OCI-M2 (cell line): ENCODE data around the gene RPL28.
A peak's percentile ranks its signal among the peaks of the same experiment; 100 is the strongest.

Experiments used
- DNase-seq: peaks from one replicate; lab custom pipeline; 2025; ENCODE audit not compliant: unreplicated experiment; lab: John Stamatoyannopoulos, UW

Gene RPL28

DNA sequence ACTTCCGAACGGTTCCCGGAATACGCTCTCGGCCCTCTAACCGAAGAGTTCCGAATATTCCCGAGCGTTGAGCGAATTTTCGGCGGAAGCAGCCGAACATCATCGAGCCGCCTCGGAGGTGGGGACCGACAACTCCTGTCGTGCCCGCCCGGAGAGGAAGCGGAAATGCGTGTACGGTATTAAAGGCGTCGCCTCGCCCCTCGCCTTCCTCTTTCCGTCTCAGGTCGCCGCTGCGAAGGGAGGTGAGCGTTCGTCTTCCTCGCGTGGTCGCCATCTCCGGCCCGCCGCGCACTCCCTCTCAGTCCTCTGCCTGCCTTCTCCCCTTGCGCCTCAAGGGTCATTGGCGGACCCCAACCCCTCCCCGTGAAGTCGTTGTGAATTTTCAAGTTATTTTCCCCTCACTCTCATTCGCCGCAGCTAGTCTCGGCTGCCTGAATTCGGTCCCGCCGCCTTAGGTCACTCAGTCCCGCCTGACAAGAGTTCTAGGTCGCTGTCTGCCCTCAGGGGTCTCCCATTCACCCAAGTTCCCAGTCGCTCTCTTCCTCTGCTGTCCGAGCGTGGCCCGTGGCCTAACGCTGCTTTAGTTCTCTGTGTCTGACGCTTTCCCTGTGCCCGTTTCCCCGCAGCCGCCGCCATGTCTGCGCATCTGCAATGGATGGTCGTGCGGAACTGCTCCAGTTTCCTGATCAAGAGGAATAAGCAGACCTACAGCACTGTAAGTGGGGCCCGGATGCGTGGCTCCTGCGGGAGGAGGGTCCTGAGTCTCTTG lies at the start of gene RPL28:
RPL28 (plus strand) TSS at position 209 of the 769 bp plus-strand sequence; CDS start at position 635, 426 bp downstream.
- DNase-seq: peak; percentile 99

DNA sequence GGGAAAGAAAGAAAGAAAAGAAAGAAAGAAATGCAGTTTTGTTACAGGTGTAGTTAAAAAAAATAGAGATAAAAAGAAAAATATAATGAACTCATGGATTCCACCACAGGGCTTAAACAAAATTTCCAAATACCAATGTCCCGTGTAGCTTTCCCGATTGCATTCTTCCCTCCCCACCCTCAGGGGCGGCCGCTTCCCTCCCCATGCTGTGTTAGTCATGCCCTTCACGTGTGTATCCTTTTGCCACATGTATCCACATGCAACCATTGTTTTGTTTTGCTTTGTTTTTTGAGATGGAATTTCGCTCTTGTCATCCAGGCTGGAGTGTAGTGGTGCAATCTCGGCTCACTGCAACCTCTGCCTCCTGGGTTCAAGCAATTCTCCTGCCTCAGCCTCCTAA lies 49.6 kb upstream of the RPL28 start:
- DNase-seq: no peak

GRCh38 chr19:55339105-55339888 lies 46.4 kb upstream of the RPL28 start, which contains the start of gene KMT5C:
TSS of gene KMT5C (plus strand) at chr19:55339876. CDS start at chr19:55341937, 2,061 bp downstream.
- DNase-seq: peak; percentile 99

GRCh38 chr19:55339889-55340783 lies 45.6 kb upstream of the RPL28 start:
- no peak for DNase-seq

DNA sequence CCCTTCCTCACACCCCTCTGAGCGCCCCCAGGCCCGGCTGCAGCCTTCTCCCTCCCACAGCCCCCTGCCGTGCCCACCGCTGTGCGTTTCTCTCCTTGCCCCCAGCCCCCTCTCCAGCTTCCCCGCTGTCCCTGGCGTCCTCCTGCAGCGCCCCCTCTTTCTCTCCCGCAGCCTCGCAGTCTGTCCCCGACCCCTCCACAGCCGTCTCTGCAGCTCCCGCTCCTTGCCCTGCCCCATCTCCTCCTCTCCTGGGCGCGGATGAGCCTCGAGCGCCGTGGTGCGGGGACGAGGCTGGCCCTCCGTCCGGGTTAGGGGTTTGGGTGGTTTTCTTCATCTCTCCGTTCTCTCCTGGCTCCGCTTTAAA lies 45.0 kb upstream of the RPL28 start:
- DNase-seq: no peak

DNA sequence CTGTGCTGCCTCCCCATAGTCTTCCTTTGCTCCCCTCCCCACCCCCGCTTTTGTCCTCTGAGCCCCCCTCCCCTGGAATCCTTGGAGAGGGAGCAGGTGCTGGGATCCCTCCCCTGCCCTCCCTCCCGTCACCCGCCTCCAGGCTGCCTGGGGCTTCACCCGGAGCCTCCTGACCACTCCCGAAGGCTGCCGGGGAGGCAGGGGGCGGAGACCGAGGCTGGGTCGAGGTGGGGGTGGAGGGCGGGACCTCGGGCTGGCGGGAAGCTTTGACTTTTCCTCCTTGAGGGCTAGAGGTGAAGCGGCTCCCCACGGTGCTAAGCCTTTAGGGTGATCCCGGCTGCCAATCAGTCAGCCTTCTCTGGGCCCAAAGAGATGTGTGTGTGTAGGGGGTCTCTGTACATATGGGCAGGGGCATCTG lies 44.6 kb upstream of the RPL28 start:
- DNase-seq: no peak

GRCh38 chr19:55341595-55342531 lies 43.9 kb upstream of the RPL28 start:
- no peak for DNase-seq

DNA sequence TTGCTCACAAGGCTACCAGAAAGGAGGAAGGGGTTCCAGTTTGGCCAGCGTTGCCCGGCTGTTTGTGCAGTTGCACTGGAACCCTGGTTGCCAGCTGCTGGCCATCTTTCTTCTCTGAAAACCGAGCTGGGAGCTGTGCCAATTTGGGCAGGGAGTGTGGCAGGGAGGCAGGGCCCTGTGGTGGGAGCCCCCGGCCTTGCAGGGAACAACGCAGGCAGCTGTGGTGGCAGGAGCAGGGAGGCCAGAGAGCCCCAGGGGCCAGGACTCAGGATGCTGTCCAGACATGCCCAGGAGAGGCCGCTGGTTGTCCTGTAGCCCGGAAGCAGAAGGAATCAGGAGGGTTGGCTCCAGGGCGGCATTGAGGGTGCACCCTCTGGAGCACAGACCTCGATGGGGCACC lies 41.3 kb upstream of the RPL28 start:
- no peak for DNase-seq

DNA sequence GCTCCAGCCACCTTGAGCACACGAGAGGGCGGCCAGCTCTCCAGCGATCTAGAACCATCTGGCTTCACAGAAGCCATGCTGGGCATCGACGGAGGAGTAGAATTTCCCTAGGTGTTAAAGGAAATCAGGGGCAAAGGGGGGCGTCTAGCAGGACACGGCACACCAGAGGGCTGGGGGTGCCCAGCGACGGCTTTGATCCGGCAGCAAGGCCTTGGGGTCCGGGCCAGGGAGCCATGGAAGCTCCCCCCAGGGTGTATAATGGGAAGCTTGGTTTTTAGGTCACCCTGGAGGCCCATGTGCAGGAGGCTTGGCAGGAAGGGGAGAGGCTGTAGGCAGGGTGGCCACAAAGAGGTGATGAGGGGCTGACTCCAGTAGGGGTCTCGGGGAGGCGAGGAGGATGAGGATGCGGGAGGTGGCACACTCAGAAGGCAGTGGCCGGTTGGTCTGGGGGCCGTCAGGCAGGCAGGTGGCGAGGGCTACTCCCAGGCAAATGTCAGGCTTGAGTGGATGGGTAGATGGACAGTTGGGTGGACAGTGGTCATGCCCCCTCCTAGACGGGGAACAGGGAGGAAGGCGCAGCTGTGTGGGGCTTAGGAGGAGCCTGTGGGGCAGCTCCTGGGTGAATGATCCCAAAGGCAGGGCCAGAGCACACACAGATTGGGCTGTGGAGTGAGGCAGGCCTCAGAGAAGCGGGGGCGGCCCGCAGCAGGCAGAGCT lies 40.5 kb upstream of the RPL28 start:
- DNase-seq: no peak

DNA sequence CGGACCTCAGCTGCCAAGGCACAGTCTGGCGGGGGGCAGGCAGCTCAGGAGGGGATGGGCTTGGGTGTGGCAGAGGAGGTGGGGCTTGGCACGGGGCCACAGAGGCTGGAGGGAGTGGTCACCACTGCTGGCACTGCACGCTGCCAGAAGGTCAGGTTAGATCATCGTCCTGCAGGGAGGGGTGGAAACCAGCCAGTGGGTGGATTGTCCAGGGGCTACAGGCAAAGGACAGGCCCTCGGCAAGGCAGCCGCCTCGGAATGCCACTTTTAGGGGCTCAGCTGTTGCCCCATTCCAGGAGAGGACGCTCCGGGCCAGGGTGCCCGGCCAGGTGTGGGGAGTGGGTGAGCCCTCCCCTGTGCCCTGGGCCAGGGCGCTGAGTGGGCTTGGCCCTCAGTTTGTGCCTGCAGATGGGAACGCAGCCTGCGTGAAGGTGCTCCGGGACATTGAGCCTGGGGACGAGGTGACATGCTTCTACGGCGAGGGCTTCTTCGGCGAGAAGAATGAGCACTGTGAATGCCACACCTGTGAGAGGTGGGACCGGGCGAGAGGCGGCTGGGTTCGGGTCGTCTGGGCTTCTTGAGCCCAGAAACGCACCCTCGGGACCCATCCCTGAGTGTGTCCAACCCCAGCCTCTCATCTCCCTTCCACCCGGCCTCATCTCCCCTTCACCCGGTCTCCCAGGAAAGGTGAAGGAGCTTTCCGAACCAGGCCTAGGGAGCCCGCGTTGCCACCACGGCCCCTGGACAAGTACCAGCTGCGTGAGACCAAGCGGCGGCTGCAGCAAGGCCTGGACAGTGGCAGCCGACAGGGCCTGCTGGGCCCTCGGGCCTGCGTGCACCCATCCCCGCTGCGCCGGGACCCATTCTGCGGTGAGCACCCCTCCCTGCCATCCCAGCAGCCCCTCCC lies 39.7 kb upstream of the RPL28 start:
- no peak for DNase-seq

GRCh38 chr19:55346725-55347441 lies 38.8 kb upstream of the RPL28 start:
- no peak for DNase-seq

GRCh38 chr19:55347442-55348009 lies 38.2 kb upstream of the RPL28 start:
- no peak for DNase-seq

DNA sequence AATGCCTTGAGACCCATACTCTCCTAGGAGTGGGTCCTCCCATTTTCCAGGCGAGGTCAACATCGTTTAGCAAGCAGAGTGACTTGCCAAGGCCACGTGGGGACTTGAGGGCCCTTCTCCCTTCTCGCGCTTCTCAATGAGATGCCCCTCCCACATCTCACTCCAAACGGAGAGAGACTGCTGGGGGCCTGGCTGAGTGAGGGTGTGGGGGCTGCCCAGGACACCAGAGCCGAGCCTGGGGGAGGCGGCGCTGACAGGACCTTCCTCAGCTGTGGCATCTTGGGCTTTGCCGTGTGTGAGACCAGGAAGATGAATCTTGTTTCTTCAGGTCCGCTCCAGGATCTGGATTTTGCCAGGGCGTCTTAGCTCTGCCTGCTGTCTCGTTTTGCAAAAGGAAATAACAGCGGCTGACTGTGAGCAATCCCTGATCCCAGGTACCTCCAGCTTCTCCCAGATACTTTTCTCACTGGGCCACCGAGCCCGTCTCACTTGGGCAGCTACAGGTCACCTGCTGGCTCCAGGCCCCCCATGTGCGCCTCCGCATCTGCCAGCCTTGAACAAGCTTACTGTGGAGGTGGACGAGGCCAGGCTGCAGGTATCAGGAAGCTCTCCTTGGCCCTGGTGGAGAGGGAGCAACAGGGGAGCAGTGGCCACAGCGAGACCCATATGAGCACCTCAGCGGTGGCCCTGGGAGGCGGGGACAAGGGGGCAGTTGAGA lies 37.3 kb upstream of the RPL28 start:
- DNase-seq: no peak

DNA sequence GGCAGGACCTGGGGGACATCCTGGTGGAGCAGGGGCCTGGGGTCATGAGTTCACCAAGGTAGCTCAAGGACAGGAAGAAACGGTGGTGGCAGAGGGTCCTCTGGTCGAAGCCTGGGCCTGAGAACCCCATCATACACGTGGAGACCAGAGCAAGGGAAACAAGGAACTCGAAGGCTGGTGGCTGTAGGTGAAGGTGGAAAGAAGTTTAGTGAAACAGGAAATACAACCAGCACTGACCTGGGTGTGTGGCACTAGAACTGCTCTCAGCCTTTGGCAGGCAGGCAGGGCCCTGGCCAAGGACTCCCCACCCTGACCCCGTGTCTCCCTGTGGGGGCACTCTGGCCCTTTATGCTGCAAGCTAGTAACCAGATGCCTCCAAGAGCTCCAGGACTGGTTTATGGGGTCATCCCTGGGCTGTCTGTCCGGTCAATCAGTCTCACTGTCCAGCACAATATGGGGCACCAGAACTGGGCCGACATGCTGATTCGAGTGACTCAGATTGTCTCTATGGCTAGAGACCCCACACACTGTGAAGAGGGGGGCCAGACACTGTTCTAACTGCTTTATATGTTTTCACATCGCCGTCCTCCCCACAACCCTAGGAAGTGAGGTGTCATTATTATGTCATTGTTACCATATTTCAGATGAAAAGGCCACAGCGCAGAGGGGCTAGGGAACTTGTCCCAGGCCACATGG lies 35.0 kb upstream of the RPL28 start:
- no peak for DNase-seq

DNA sequence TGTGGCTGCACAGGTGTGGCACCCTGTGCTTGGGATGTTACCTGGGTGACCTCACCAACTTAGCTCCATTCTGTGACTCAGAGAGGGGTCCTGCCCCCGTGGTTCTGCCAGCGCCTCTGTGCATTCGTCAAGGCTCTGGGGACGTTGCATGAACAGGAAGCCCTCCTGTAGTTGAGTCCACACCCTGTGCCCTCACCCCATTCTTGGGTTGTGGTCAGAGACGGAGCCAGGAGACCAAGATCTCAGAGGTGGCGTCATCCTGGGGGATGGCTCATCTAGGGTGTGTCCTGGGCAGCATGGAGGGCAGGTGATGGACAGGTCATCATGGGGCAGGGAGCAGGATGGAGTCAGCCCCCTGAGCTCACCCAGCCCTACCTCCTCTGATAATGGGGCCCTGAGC lies 33.7 kb upstream of the RPL28 start:
- DNase-seq: no peak

GRCh38 chr19:55352549-55353145 lies 33.1 kb upstream of the RPL28 start:
- no peak for DNase-seq
